Amniotic epithelial cell (primary cell): ENCODE data around the gene TMEM218.
"Not testable (repeated sequence)": the region's sequence is repeated elsewhere in the genome, so short reads cannot be mapped to it uniquely, and the experiment has no call there.

Source experiments
- DNase-seq: peaks from one replicate; pipeline ENCODE4 v3.0.0-alpha.2; 2010; ENCODE audit warnings: low read depth

Gene TMEM218

GRCh38 chr11:125090151-125090550, 21.3 kb downstream of the TMEM218 start:
- not testable (repeated sequence) for DNase-seq

- DNase-seq = not testable (repeated sequence)
These were observed 21.9 kb downstream of the TMEM218 start for GRCh38 chr11:125089481-125089880.

GRCh38 chr11:125088576-125089455, 22.6 kb downstream of the TMEM218 start:
- no peak for DNase-seq

GRCh38 chr11:125088123-125088522, 23.3 kb downstream of the TMEM218 start:
- DNase-seq = no peak

- DNase-seq = no peak
These were observed 24.7 kb downstream of the TMEM218 start for GRCh38 chr11:125086633-125087296.

GRCh38 chr11:125085301-125086081, 25.9 kb downstream of the TMEM218 start:
- no peak for DNase-seq

GRCh38 chr11:125084761-125085231, 26.6 kb downstream of the TMEM218 start:
- DNase-seq = no peak

GRCh38 chr11:125084057-125084416, 27.4 kb downstream of the TMEM218 start:
- DNase-seq = no peak

- DNase-seq = no peak
These were observed 27.9 kb downstream of the TMEM218 start for GRCh38 chr11:125083312-125084056.

- peak; percentile 70 for DNase-seq
These were observed 28.7 kb downstream of the TMEM218 start for GRCh38 chr11:125082611-125083311.

GRCh38 chr11:125082040-125082439, 29.4 kb downstream of the TMEM218 start:
- no peak for DNase-seq

GRCh38 chr11:125081098-125081798, 30.2 kb downstream of the TMEM218 start:
- no peak for DNase-seq

GRCh38 chr11:125080531-125080911, 30.9 kb downstream of the TMEM218 start:
- DNase-seq = no peak

GRCh38 chr11:125079878-125080530, 31.4 kb downstream of the TMEM218 start:
- no peak for DNase-seq

GRCh38 chr11:125079151-125079877, 32.1 kb downstream of the TMEM218 start:
- DNase-seq = peak; percentile 32

GRCh38 chr11:125078516-125079140, 32.8 kb downstream of the TMEM218 start:
- no peak for DNase-seq

- no peak for DNase-seq
These were observed 33.4 kb downstream of the TMEM218 start for GRCh38 chr11:125078016-125078415.

- no peak for DNase-seq
These were observed 35.0 kb downstream of the TMEM218 start for GRCh38 chr11:125076378-125076945.
